Glomerular endothelial cell (primary cell): ENCODE measurements around the gene LIPT2. TPM values are rescaled to one million over a fixed set of nuclear protein-coding genes. Genes with fewer than 3 reads are reported as not detected.
"Not testable (repeated sequence)": the region's sequence is repeated elsewhere in the genome, so short reads cannot be mapped to it uniquely, and the experiment has no call there.

Experiments
- DNase-seq: peaks from one replicate; pipeline ENCODE4 v3.0.0-alpha.2; 2011; ENCODE audit warnings: low read depth, low spot score; ENCODE audit errors: extremely low read depth
- total RNA-seq: library from RNA; depleted of rRNA; stranded (reverse); fragments of >200 nt; gene quantifications from 2 replicates; pipeline ENCODE4 v1.2.3, GENCODE V29; 2015

Gene LIPT2
- 2.8 and 3.6 TPM in 2 replicates for total RNA-seq

DNA sequence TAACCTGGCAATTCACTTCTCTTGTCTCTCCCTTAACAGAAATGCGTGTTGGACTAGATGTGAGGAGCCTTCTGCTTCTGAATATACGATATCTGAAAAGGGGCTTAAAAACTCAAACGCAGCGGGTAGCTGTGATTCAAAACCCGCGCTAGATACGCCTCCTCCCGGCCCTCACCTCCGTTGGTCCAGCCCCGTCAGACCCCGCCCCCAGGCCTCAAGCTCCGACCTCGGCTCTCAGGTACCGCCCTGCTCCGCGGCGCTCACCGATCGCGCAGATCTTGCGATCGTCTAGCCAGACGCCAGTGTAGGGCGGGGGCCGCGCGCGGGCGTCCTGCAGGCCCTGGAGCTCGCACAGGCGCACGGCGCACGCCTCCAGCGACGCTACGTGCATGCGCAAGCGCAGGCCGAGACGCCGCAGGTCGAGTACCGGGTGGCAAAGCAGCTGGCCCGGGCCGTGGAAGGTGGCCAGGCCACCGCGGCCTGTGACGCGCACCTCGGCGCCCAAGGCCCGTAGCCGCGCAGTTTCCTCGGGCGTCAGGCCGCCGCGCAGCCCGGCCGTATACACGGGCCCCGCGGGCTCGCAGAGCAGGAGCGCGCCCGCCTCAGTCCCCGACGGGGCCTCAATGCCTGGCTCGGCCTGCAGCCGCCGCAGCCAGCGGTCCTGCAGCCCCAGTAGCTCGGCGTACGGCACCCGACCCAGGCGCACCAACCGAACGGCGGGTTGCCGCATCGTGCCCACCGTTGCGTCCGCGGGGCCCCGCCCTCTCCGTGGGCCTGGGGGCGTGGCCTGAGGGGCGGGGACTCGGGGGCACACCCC, at the start of gene LIPT2:
Gene LIPT2, minus strand, starts transcription at position 751 of the 817 bp plus-strand sequence. Its CDS starts 21 bp downstream, at position 730.
- peak; percentile 45 for DNase-seq

GRCh38 chr11:74541466-74541865, 47.9 kb upstream of the LIPT2 start:
- DNase-seq = no peak

DNA sequence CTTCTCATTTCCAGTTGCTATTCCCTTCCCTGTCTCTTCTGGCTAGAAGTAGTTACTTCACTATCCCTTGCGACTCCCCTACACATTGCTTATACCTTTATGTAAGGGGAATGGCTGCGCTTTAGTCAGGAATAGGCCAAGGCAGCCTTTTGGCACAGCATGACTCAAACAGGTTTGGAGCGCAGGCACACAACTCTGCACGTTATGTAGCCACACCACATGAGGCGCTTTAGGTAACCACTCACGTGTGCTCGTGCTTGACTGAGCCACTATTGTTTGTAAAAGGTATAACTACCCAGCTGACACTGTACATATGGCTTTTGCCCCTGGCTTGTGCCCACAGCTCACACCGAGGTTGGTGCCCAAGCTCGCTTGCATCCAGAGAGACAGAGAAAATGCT, 46.7 kb upstream of the LIPT2 start:
- DNase-seq = no peak

- no peak for DNase-seq
Measured at GRCh38 chr11:74538680-74539079, 45.2 kb upstream of the LIPT2 start.

- DNase-seq = no peak
Measured at GRCh38 chr11:74535371-74536160, 42.0 kb upstream of the LIPT2 start.

DNA sequence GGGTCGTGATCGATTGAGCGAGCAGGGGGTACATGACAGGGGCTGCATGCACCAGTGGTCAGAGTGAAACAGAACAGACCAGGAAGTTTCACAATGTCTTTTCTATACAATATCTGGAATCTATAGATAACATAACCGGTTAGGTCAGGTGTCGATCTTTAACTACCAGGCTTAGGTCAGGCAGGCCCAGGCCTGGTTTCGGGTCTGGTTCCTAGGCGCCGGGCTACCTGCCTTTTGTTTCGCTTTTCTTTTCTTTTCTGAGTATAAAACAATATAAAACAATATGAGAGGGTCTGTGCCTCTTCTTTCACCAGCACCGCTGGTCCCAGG, 41.4 kb upstream of the LIPT2 start:
- DNase-seq = not testable (repeated sequence)

DNA sequence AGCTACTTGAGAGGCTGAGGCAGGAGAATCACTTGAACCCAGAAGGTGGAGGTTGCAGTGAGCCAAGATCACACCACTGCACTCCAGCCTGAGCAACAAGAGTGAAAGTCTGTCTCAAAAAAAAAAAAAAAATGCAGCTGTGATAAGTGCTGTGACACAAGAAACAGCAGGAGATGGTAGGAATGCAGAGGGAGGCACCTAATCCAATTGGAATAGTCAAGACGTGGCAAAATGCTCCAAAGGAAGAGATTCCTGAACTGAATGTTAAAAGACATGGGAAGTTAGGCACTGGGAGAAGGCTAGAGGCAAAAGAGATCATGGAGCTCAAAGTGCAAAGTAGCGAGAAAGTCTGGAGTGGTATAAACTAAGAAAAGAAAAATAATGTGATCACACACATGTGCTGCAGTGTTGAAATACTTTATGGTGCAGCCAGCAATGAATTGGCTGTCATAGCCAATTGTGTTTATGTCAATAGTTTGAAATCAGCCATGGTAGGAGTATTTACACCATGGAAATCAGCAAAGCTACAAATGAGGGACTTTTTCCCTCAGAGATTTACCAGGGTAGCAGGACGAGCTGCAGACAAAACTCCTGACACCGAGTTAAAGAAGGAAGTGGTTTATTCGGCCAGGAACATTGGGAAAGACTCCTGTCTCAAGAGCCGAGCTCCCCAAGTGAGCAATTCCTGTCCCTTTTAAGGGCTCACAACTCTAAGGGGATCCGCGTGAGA, 40.9 kb upstream of the LIPT2 start:
- no peak for DNase-seq

DNA sequence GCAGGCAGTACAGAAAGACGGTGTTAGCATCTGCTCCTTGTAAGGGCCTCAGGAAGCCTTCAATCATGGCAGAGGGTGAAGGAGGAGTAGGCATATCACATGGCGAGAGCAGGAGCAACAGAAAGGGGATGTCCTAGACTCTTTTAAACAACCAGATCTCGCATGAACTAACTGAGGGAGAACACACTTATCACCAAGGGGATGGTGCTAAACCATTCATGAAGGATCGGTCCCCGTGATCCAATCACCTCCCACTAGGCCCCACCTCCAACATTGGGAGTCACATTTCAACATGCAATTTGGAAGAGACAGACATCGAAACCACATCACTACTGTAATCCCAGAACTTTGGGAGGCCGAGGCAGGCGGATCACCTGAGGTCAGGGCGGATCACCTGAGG, 39.9 kb upstream of the LIPT2 start:
- no peak for DNase-seq

- DNase-seq = no peak
Measured at GRCh38 chr11:74532501-74533246, 39.1 kb upstream of the LIPT2 start.

DNA sequence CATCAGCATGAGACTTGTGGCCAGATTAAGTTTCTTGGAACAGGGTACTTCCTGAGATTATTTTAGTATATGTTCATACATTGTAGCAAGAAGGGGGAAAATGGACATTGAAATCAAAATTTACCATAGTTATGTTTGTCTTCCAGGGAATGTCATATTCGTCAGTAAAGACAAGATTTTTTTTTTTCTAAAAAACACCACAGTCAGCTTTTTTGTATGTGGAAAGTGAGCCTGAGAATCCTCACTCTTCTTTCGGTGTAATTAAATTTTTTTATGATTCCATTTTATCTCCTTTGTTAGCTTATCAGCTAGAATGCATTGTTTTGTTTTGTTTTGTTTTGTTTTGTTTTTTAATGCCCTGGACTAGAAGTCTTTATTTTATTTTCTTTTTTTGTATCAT, 31.5 kb upstream of the LIPT2 start:
- no peak for DNase-seq

DNA sequence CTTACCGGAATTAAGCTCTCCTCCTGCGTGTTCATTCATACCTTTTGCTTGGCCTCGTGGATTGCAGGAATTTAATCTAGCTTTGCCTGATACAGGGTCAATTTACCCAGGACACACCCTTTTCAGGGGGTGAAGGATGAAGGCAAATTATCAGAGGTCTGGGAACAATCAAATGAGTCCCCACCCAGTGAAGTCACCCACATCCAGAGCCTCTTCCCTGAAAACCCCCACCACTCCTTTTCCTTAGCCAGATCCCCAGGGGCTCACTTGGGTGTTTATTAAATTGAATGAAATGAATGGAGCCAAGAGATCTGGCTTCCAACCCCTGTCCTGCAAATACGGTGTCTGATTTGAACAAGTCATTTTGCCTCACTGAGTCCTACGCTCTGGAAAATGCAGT, 31.0 kb upstream of the LIPT2 start:
- DNase-seq = no peak

DNA sequence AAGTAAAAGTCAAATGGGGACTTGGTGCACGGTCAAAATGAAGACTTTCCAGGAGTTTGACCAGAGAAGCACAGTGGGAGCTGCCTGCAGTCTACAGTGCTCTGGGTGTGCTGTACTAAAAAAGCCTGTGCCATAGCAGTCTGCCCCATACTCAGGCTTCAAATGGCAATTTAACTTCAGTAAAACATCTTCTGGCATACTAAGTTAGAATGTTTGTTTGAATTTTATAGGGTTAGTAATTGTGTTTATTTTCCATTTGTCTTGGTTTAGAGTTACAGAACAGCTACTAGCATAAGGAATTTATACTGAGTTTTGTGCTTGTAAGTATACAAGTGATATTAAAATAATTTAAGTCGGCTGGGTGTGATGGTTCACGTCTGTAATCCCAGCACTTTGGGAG, 29.3 kb upstream of the LIPT2 start:
- DNase-seq = no peak

DNA sequence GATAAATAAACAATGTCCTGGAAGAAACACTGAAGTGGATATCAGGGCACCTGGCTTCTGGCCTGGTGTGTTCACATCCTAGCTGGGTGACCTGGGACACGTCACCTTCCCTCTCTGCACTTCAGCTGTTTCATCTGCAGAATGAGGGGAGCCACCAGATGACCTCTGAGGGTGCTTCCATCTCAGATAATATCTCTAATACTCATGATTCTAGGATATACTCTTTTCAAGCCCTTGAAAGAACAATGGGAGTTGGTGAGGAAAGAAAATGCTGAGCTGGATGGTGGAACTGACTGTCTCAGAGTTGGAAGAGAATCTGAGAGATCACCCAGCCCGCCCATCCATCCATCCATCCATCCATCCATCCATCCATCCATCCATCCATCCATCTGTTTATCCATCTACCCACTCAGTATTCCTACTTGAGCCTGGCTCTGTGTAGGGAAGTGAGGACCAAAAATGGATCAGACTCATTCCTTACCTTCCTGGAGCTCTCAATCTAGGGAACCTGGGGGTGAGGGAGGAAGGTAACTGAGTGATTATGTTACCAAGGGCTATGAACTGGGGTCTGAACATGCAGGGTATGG, 28.2 kb upstream of the LIPT2 start:
- no peak for DNase-seq

DNA sequence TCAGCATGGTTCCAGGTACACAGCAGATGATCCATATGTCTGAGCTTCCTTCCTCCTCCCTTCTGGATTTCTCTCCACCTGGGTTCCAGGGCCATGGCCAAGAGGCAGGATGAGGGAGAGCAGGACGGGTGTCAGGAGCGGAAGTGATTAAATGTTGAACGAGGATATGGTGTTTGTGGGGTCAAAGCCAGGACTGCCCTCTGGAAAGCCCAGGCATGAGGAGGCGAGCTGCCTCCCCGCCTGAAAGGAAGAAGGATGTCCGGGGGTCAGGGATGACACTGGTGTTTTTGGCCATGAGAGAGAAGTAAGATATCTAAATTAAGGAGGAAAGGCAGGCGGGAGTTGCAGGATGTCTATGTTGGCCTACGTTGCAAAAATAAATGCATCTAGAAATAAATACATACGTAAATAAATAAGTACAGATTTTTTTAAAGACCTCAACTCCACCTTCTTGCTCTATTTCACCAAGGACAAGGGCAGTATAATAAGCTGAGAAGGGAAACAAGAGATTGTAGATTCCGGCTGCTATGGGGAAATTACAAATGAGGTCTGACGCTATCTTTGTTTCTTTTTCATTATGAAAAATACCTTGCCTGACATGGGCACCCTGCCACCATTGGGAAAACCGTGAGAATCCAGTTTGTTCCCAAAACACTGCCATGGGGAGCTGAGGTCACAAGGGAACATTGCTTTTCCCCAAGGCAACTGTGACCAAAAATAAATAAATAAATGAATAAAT, 27.6 kb upstream of the LIPT2 start:
- DNase-seq = no peak

DNA sequence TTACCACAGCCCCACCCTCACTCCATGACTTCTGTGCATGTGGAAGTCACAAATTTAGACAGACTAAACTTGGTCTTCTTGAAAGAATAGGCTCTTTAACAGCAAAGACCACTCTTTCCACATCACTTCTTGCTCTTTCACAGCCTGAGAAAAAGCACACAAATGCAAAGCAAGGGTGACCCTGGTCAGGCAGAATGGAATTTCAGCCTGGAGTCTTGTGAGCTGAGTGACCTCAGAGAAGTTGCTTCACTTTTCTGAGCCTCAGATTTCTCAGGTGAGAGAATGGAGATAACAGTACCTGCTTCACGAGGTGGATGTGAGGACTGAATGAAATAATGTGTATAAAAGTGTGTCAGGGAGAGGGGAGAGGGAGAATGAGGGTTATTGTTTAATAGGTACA, 26.8 kb upstream of the LIPT2 start:
- DNase-seq = no peak

DNA sequence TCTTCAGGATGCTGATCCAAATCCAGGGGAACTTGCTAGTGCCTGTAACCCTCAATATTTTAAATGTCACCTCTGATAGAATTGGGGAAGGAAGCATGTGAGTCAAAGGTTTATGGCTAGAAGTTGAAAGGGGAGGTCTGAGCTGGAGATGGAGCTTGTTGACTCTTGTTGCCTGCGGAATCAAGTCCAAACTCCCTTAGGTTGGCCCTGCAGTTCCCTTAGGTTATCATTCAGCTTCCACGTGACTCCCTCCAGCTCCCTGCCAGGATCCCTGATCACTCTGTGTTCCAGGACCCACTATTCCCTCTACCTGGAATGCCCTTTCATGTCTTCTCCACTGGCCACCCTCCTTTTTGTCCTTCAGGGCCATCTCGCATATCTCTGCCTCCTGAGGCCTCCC, 26.2 kb upstream of the LIPT2 start:
- no peak for DNase-seq

GRCh38 chr11:74517592-74517991, 24.1 kb upstream of the LIPT2 start:
- not testable (repeated sequence) for DNase-seq

GRCh38 chr11:74507582-74507981, 14.1 kb upstream of the LIPT2 start:
- DNase-seq = no peak

DNA sequence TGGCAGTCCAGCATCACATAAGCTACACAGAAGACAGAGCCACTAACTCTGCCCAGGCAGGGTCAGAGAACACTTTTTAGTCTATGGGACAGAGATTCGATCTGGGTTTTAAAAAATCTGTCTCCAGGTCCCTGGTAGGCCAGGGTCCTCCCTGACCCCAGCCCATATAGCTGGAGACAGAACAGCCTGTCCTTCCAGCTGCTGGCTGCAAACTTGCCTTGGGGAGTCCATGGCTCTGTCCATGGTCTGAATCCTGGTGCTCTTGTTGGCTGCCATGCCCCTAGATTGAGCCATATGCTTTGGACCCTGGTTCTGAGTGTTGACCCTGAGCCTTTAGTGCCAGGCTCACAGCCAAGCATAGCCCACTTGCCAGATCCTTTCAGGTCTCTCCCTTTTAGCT, 13.3 kb upstream of the LIPT2 start:
- no peak for DNase-seq

- DNase-seq = no peak
Measured at GRCh38 chr11:74505911-74506310, 12.4 kb upstream of the LIPT2 start.
